Lower leg skin (tissue), 4 donors: ENCODE results near the gene SUMF1. TPM values are rescaled to one million over a fixed set of nuclear protein-coding genes. Genes with fewer than 3 reads are reported as not detected.

Experiments
- DNase-seq, 2 donors: peaks; one replicate each; pipeline ENCODE4 v3.0.0-alpha.2; 2019; ENCODE audit warnings: low spot score in 2 of 2
- H3K4me3 ChIP-seq: fragments of 200-600 bp; sonication (generic); 2 replicates; pipeline ENCODE4 v1.5.1; 2017; ENCODE audit warnings: mild to moderate bottlenecking, low read depth; ENCODE audit not compliant: poor library complexity, severe bottlenecking
- POLR2A ChIP-seq, 2 donors: fragments of 450-650 bp; IDR thresholded peaks; one replicate each; pipeline ENCODE4 v1.6.1; 2016 to 2017; ENCODE audit warnings: antibody characterized with exemption in 2 of 2, mild to moderate bottlenecking in 1 of 2, moderate library complexity in 1 of 2
- WGBS, 2 donors: methylation state at CpG; one replicate each; pipeline ENCODE4 v1.1.5; 2018; 5-methylcytosine and 5-hydroxymethylcytosine counted together
- intact Hi-C: fragments of 100-400 bp; cut with DNase I; formaldehyde crosslinking; loops from one replicate; pipeline ENCODE4 v1.15.0; 2023; ENCODE audit warnings: low total_unique reads
- total RNA-seq, 4 donors: library from RNA; depleted of rRNA; stranded (reverse); fragments of >200 nt; gene quantifications; one replicate each; pipeline ENCODE4 v1.1.0, GENCODE V29; 2016
- TF ChIP-seq, protein P1 (sequence below), 3 donors: fragments of 450-650 bp; IDR thresholded peaks; one replicate each; pipeline ENCODE4 v1.5.1; 2016; ENCODE audit warnings: antibody characterized with exemption in 3 of 3, mild to moderate bottlenecking in 3 of 3, moderate library complexity in 2 of 3

The SUMF1 gene
- total RNA-seq, 4 donors from 2014 or later = 35.2 to 63.8 (median 59.6) TPM

- intact Hi-C loops = no loop called here
- no peak for TF ChIP-seq POLR2A (IDR thresholded peaks at IDR 0.05)
- TF ChIP-seq, protein P1, sequence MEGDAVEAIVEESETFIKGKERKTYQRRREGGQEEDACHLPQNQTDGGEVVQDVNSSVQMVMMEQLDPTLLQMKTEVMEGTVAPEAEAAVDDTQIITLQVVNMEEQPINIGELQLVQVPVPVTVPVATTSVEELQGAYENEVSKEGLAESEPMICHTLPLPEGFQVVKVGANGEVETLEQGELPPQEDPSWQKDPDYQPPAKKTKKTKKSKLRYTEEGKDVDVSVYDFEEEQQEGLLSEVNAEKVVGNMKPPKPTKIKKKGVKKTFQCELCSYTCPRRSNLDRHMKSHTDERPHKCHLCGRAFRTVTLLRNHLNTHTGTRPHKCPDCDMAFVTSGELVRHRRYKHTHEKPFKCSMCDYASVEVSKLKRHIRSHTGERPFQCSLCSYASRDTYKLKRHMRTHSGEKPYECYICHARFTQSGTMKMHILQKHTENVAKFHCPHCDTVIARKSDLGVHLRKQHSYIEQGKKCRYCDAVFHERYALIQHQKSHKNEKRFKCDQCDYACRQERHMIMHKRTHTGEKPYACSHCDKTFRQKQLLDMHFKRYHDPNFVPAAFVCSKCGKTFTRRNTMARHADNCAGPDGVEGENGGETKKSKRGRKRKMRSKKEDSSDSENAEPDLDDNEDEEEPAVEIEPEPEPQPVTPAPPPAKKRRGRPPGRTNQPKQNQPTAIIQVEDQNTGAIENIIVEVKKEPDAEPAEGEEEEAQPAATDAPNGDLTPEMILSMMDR (IDR thresholded peaks at IDR 0.05) = no peak
- no peak for DNase-seq
- H3K4me3 ChIP-seq = no peak overlapping the region
Observed at GRCh38 chr3:4432259-4432658, 34.8 kb downstream of the SUMF1 start.

- TF ChIP-seq, protein P1 (IDR thresholded peaks at IDR 0.05) = no peak
- no peak for TF ChIP-seq POLR2A (IDR thresholded peaks at IDR 0.05)
- DNase-seq = no peak
- intact Hi-C loops = no loop called here
- no peak overlapping the region for H3K4me3 ChIP-seq
- 72 to 84% methylated on average over 6 of the region's 6 CpGs for WGBS, 2 donors
Observed at GRCh38 chr3:4429648-4430350, 37.3 kb downstream of the SUMF1 start.

- TF ChIP-seq, protein P1 (IDR thresholded peaks at IDR 0.05) = no peak
- no peak for TF ChIP-seq POLR2A (IDR thresholded peaks at IDR 0.05)
- WGBS, 2 donors = 41% methylated on average over 4 of the region's 4 CpGs
- no peak overlapping the region for H3K4me3 ChIP-seq
- intact Hi-C loops = no loop called here
- DNase-seq = no peak
Observed at GRCh38 chr3:4426782-4427344, 40.2 kb downstream of the SUMF1 start.

- TF ChIP-seq POLR2A (IDR thresholded peaks at IDR 0.05) = no peak
- TF ChIP-seq, protein P1 (IDR thresholded peaks at IDR 0.05) = no peak
- 70 to 77% methylated on average over 3 of the region's 3 CpGs for WGBS, 2 donors
- intact Hi-C loops = no loop called here
- DNase-seq = no peak
- no peak overlapping the region for H3K4me3 ChIP-seq
Observed at GRCh38 chr3:4426261-4426781, 40.7 kb downstream of the SUMF1 start.

DNA sequence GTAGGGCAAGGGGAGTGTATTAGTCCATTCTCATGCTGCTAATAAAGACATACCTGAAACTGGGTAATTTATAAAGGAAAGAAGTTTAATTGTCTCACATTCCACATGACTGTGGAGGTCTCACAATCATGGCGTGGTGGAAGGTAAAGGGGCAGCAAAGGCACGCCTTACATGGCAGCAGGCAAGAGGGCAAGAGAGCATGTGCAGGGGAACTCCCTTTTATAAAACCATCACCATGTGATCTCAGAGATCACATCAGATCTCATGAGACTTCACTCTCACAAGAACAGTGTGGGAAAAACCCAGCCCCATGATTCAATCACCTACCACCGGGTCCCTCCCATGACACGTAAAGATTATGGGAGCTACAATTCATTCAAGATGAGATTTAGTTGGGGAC, 41.4 kb downstream of the SUMF1 start:
- no peak for TF ChIP-seq POLR2A (IDR thresholded peaks at IDR 0.05)
- TF ChIP-seq, protein P1 (IDR thresholded peaks at IDR 0.05) = no peak
- WGBS, 2 donors = 80 to 85% methylated on average over 4 of the region's 4 CpGs
- H3K4me3 ChIP-seq = no peak overlapping the region
- no peak for DNase-seq
- intact Hi-C loops = no loop called here
